Activated CD8-positive, alpha-beta memory T cell treated with anti-CD3 and anti-CD28 coated beads, Interleukin-2, amount 50 U/mL, for 24 hours (primary cell): ENCODE results near the gene SNHG17.
"Not testable (repeated sequence)": the region's sequence is repeated elsewhere in the genome, so short reads cannot be mapped to it uniquely, and the experiment has no call there.

ENCODE experiments used
- DNase-seq: peaks from one replicate; pipeline ENCODE4 v3.0.0-alpha.2; 2020; ENCODE audit errors: extremely low read depth

The SNHG17 gene

GRCh38 chr20:38420388-38421085 lies 14.6 kb downstream of the SNHG17 start:
- no peak for DNase-seq

GRCh38 chr20:38418509-38419204 lies 16.5 kb downstream of the SNHG17 start:
- no peak for DNase-seq

GRCh38 chr20:38414769-38415450 lies 20.2 kb downstream of the SNHG17 start:
- no peak for DNase-seq

GRCh38 chr20:38412877-38413577 lies 22.1 kb downstream of the SNHG17 start:
- no peak for DNase-seq

GRCh38 chr20:38407822-38408221 lies 27.3 kb downstream of the SNHG17 start:
- DNase-seq, result not testable (repeated sequence)

- DNase-seq, result no peak
Measured at GRCh38 chr20:38407321-38407720, 27.8 kb downstream of the SNHG17 start.

GRCh38 chr20:38406476-38406875 lies 28.7 kb downstream of the SNHG17 start:
- DNase-seq, result no peak

- no peak for DNase-seq
Measured at GRCh38 chr20:38405132-38405531, 30.0 kb downstream of the SNHG17 start.

GRCh38 chr20:38404016-38404415 lies 31.1 kb downstream of the SNHG17 start:
- no peak for DNase-seq

GRCh38 chr20:38402816-38403215 lies 32.3 kb downstream of the SNHG17 start:
- DNase-seq, result no peak

GRCh38 chr20:38402089-38402488 lies 33.0 kb downstream of the SNHG17 start:
- DNase-seq, result no peak

- not testable (repeated sequence) for DNase-seq
Measured at GRCh38 chr20:38395751-38396395, 39.3 kb downstream of the SNHG17 start.

- no peak for DNase-seq
Measured at GRCh38 chr20:38395165-38395564, 40.0 kb downstream of the SNHG17 start.

GRCh38 chr20:38393259-38393658 lies 41.9 kb downstream of the SNHG17 start:
- no peak for DNase-seq

- DNase-seq, result no peak
Measured at GRCh38 chr20:38392356-38392755, 42.8 kb downstream of the SNHG17 start.

- no peak for DNase-seq
Measured at GRCh38 chr20:38387953-38388352, 47.2 kb downstream of the SNHG17 start.

GRCh38 chr20:38386851-38387250 lies 48.3 kb downstream of the SNHG17 start:
- no peak for DNase-seq

GRCh38 chr20:38386004-38386403 lies 49.1 kb downstream of the SNHG17 start:
- DNase-seq, result no peak

GRCh38 chr20:38383147-38383546 lies 52.0 kb downstream of the SNHG17 start:
- DNase-seq, result no peak

- not testable (repeated sequence) for DNase-seq
Measured at GRCh38 chr20:38377838-38378237, 57.3 kb downstream of the SNHG17 start.

- DNase-seq, result no peak
Measured at GRCh38 chr20:38377039-38377685, 58.0 kb downstream of the SNHG17 start.
